Fibroblast of the conjunctiva (primary cell): ENCODE data around the gene POGLUT3.

Experiments
- DNase-seq: peaks from one replicate; pipeline ENCODE4 v3.0.0-alpha.2; 2010; ENCODE audit warnings: low read depth

Gene POGLUT3

GRCh38 chr11:108498046-108498815 is at the start of gene POGLUT3:
Gene POGLUT3, minus strand, starts transcription at chr11:108498384. Its CDS starts 18 bp downstream, at chr11:108498366.
- DNase-seq = peak; percentile 28

GRCh38 chr11:108545909-108546501 is 47.8 kb upstream of the POGLUT3 start:
- DNase-seq = no peak

- no peak for DNase-seq
Measured at GRCh38 chr11:108543316-108543964, 45.3 kb upstream of the POGLUT3 start.

- no peak for DNase-seq
Measured at GRCh38 chr11:108541531-108541930, 43.3 kb upstream of the POGLUT3 start.

- no peak for DNase-seq
Measured at GRCh38 chr11:108538502-108538901, 40.3 kb upstream of the POGLUT3 start.

GRCh38 chr11:108538022-108538424 is 39.8 kb upstream of the POGLUT3 start:
- no peak for DNase-seq

- DNase-seq = no peak
Measured at GRCh38 chr11:108536783-108537182, 38.6 kb upstream of the POGLUT3 start.

GRCh38 chr11:108535384-108535955 is 37.3 kb upstream of the POGLUT3 start:
- no peak for DNase-seq

GRCh38 chr11:108534274-108534882 is 36.2 kb upstream of the POGLUT3 start:
- DNase-seq = no peak

GRCh38 chr11:108530426-108530825 is 32.2 kb upstream of the POGLUT3 start:
- DNase-seq = no peak

GRCh38 chr11:108527382-108527781 is 29.2 kb upstream of the POGLUT3 start:
- no peak for DNase-seq

GRCh38 chr11:108525161-108525560 is 27.0 kb upstream of the POGLUT3 start:
- DNase-seq = no peak

GRCh38 chr11:108524422-108524821 is 26.2 kb upstream of the POGLUT3 start:
- no peak for DNase-seq

- no peak for DNase-seq
Measured at GRCh38 chr11:108522318-108522717, 24.1 kb upstream of the POGLUT3 start.

- DNase-seq = no peak
Measured at GRCh38 chr11:108518581-108518980, 20.4 kb upstream of the POGLUT3 start.

GRCh38 chr11:108516125-108516524 is 17.9 kb upstream of the POGLUT3 start:
- DNase-seq = no peak

- no peak for DNase-seq
Measured at GRCh38 chr11:108512708-108513107, 14.5 kb upstream of the POGLUT3 start.

GRCh38 chr11:108511851-108512474 is 13.8 kb upstream of the POGLUT3 start:
- no peak for DNase-seq

GRCh38 chr11:108508653-108509593 is 10.7 kb upstream of the POGLUT3 start:
- DNase-seq = no peak

GRCh38 chr11:108501396-108501795 is 3.2 kb upstream of the POGLUT3 start:
- DNase-seq = no peak

- no peak for DNase-seq
Measured at GRCh38 chr11:108500721-108501120, 2.5 kb upstream of the POGLUT3 start.
